Measurements from ENCODE around the gene EXOC3L2.

- no peak for TF ChIP-seq GTF2F1 (IDR thresholded peaks at IDR 0.05; ENCODE audit: borderline replicate concordance, low read depth, low read length)
- TF ChIP-seq, protein P1, sequence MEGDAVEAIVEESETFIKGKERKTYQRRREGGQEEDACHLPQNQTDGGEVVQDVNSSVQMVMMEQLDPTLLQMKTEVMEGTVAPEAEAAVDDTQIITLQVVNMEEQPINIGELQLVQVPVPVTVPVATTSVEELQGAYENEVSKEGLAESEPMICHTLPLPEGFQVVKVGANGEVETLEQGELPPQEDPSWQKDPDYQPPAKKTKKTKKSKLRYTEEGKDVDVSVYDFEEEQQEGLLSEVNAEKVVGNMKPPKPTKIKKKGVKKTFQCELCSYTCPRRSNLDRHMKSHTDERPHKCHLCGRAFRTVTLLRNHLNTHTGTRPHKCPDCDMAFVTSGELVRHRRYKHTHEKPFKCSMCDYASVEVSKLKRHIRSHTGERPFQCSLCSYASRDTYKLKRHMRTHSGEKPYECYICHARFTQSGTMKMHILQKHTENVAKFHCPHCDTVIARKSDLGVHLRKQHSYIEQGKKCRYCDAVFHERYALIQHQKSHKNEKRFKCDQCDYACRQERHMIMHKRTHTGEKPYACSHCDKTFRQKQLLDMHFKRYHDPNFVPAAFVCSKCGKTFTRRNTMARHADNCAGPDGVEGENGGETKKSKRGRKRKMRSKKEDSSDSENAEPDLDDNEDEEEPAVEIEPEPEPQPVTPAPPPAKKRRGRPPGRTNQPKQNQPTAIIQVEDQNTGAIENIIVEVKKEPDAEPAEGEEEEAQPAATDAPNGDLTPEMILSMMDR (IDR thresholded peaks at IDR 0.05; ENCODE audit: control extremely low read depth in 1 of 3, insufficient read depth in 1 of 3, low read depth in 1 of 3, low read length in 3 of 3), result no peak
- no peak for TF ChIP-seq RFX5 (IDR thresholded peaks at IDR 0.05; ENCODE audit: borderline replicate concordance, low read depth, low read length)
- no peak for TF ChIP-seq RXRA (IDR thresholded peaks at IDR 0.05; ENCODE audit: insufficient read depth, low read depth, low read length)
- no peak for TF ChIP-seq EP300 (IDR thresholded peaks at IDR 0.05; ENCODE audit: borderline replicate concordance in 1 of 2, low read depth in 2 of 2, low read length in 2 of 2)
- no peak for TF ChIP-seq E2F6 (IDR thresholded peaks at IDR 0.05)
- no peak for TF ChIP-seq CEBPB (IDR thresholded peaks at IDR 0.05; ENCODE audit: low read depth, low read length)
- no peak for TF ChIP-seq POLR2A (IDR thresholded peaks at IDR 0.05; ENCODE audit: control extremely low read depth in 1 of 2, low read depth in 2 of 2, low read length in 2 of 2)
- TF ChIP-seq RNF2 (IDR thresholded peaks at IDR 0.05; ENCODE audit: borderline replicate concordance, low read depth, low read length, missing control alignments, poor library complexity, severe bottlenecking), result no peak
- no peak for TF ChIP-seq HDAC6 (IDR thresholded peaks at IDR 0.05; ENCODE audit: low read depth, low read length)
Observed at GRCh38 chr19:45218426-45218825, 26.8 kb downstream of the EXOC3L2 start.

All from H1 (cell line).